RWPE2 (cell line): ENCODE data around the gene DOCK8.

Experiments used
- ATAC-seq: fragments of 200-7000 bp; cut with Tn5 transposase; 3 replicates; pipeline ENCODE4 v1.9.1; 2021; ENCODE audit warnings: low read depth
- DNase-seq: peaks from one replicate; pipeline ENCODE4 v3.0.0-alpha.2; 2020; ENCODE audit warnings: low spot score
- H3K27ac ChIP-seq: fragments of 450-650 bp; 2 replicates; pipeline ENCODE4 v1.5.1; 2017; ENCODE audit warnings: mild to moderate bottlenecking; ENCODE audit not compliant: poor library complexity, severe bottlenecking
- H3K27me3 ChIP-seq: fragments of 250-450 bp; sonication (Bioruptor Pico); 2 replicates; pipeline ENCODE4 v1.5.1; 2021; ENCODE audit warnings: mild to moderate bottlenecking, moderate library complexity; ENCODE audit not compliant: insufficient read depth, poor library complexity, severe bottlenecking
- H3K36me3 ChIP-seq: fragments of 250-450 bp; sonication (Bioruptor Pico); 2 replicates; pipeline ENCODE4 v1.5.1; 2020; ENCODE audit warnings: low read depth, mild to moderate bottlenecking, moderate library complexity
- H3K4me1 ChIP-seq: fragments of 250-450 bp; sonication (Bioruptor Pico); 2 replicates; pipeline ENCODE4 v1.5.1; 2021; ENCODE audit warnings: mild to moderate bottlenecking, moderate library complexity; ENCODE audit not compliant: insufficient read depth, poor library complexity, severe bottlenecking
- H3K4me3 ChIP-seq: fragments of 250-450 bp; sonication (Bioruptor Pico); 2 replicates; pipeline ENCODE4 v1.5.1; 2021; ENCODE audit warnings: mild to moderate bottlenecking, moderate library complexity; ENCODE audit not compliant: severe bottlenecking
- H3K9me3 ChIP-seq: fragments of 250-450 bp; sonication (Bioruptor Pico); 2 replicates; pipeline ENCODE4 v1.5.1; 2021; ENCODE audit warnings: mild to moderate bottlenecking, moderate library complexity; ENCODE audit not compliant: severe bottlenecking
- CTCF ChIP-seq: fragments of 450-650 bp; IDR thresholded peaks from one replicate; pipeline ENCODE4 v1.5.1; 2017; ENCODE audit warnings: mild to moderate bottlenecking, moderate library complexity; ENCODE audit not compliant: poor library complexity, severe bottlenecking

The DOCK8 gene

GRCh38 chr9:272251-273213 lies 57.9 kb downstream of the DOCK8 start:
- DNase-seq (no peak), ATAC-seq (no peak)
- Histone ChIP-seq H3K4me3 (no peak overlapping the region), H3K36me3 (no peaks in the 10 kb centered on the region), H3K9me3 (no peaks in the 10 kb centered on the region), H3K4me1 (no peaks in the 10 kb centered on the region), H3K27me3 (no peaks in the 10 kb centered on the region), H3K27ac (no peak overlapping the region)
- no peak for TF ChIP-seq CTCF

- no peaks in the 10 kb centered on the region for H3K27me3 ChIP-seq
- no peak overlapping the region for H3K4me3 ChIP-seq
- no peaks in the 10 kb centered on the region for H3K4me1 ChIP-seq
- DNase-seq (no peak), ATAC-seq (no peak)
- no peaks in the 10 kb centered on the region for H3K9me3 ChIP-seq
- no peak for TF ChIP-seq CTCF
- H3K27ac ChIP-seq = no peak overlapping the region
- no peaks in the 10 kb centered on the region for H3K36me3 ChIP-seq
Measured at GRCh38 chr9:274406-274805, 59.7 kb downstream of the DOCK8 start.

GRCh38 chr9:277601-278295 lies 63.1 kb downstream of the DOCK8 start:
- Histone ChIP-seq H3K4me3 (no peak overlapping the region), H3K27me3 (no peaks in the 10 kb centered on the region), H3K27ac (no peak overlapping the region), H3K9me3 (no peaks in the 10 kb centered on the region), H3K36me3 (no peaks in the 10 kb centered on the region), H3K4me1 (no peaks in the 10 kb centered on the region)
- DNase-seq (no peak), ATAC-seq (no peak)
- TF ChIP-seq CTCF = no peak

- DNase-seq (no peak), ATAC-seq (no peak)
- H3K4me1 ChIP-seq = no peaks in the 10 kb centered on the region
Measured at GRCh38 chr9:278651-279050, 64.0 kb downstream of the DOCK8 start.

More at GRCh38 chr9:278651-279050, 64.0 kb downstream of the DOCK8 start:
- TF ChIP-seq CTCF = no peak
- H3K36me3 ChIP-seq = no peaks in the 10 kb centered on the region
- no peaks in the 10 kb centered on the region for H3K27me3 ChIP-seq
- H3K27ac ChIP-seq = no peak overlapping the region
- no peaks in the 10 kb centered on the region for H3K9me3 ChIP-seq
- H3K4me3 ChIP-seq = no peak overlapping the region
